Activated CD4-positive, alpha-beta T cell treated with anti-CD3 and anti-CD28 coated beads, Interleukin-2, amount 10 ng/mL, durations not matched to agents 7 days and 5 days (primary cell): ENCODE measurements around the gene SLC6A1. TPM values are rescaled to one million over a fixed set of nuclear protein-coding genes. Genes with fewer than 3 reads are reported as not detected.

ENCODE experiments used
- CTCF ChIA-PET: fragments of 350-600 bp; sonication (Branson Sonifier 250); formaldehyde crosslinking; loops from one replicate; lab custom pipeline; 2021; ENCODE audit warnings: antibody characterized with exemption; lab: Charles Lee
- POLR2A ChIA-PET: fragments of 350-600 bp; sonication (Branson Sonifier 250); formaldehyde crosslinking; loops from one replicate; lab custom pipeline; 2021; ENCODE audit warnings: antibody characterized with exemption; lab: Charles Lee
- DNase-seq: peaks from one replicate; pipeline ENCODE4 v3.0.0-alpha.2; 2020
- H3K27ac Mint-ChIP-seq: one replicate; pipeline ENCODE4 v1.8.0; 2021; ENCODE audit warnings: mild to moderate bottlenecking, moderate library complexity, mixed read lengths
- H3K27me3 Mint-ChIP-seq: one replicate; pipeline ENCODE4 v1.8.0; 2021; ENCODE audit warnings: mixed read lengths
- H3K36me3 Mint-ChIP-seq: one replicate; pipeline ENCODE4 v1.8.0; 2021; ENCODE audit warnings: low read depth, mixed read lengths
- H3K4me1 Mint-ChIP-seq: one replicate; pipeline ENCODE4 v1.8.0; 2021; ENCODE audit warnings: mixed read lengths
- H3K4me3 Mint-ChIP-seq: one replicate; pipeline ENCODE4 v1.8.0; 2021; ENCODE audit warnings: mild to moderate bottlenecking, moderate library complexity, mixed read lengths
- H3K9me3 Mint-ChIP-seq: one replicate; pipeline ENCODE4 v1.8.0; 2021; ENCODE audit warnings: mixed read lengths
- total RNA-seq, 2 experiments: library from RNA; stranded (reverse); gene quantifications; one replicate each; pipeline ENCODE4 v1.2.3, GENCODE V29; 2021

SLC6A1 gene
- total RNA-seq = not detected

DNA sequence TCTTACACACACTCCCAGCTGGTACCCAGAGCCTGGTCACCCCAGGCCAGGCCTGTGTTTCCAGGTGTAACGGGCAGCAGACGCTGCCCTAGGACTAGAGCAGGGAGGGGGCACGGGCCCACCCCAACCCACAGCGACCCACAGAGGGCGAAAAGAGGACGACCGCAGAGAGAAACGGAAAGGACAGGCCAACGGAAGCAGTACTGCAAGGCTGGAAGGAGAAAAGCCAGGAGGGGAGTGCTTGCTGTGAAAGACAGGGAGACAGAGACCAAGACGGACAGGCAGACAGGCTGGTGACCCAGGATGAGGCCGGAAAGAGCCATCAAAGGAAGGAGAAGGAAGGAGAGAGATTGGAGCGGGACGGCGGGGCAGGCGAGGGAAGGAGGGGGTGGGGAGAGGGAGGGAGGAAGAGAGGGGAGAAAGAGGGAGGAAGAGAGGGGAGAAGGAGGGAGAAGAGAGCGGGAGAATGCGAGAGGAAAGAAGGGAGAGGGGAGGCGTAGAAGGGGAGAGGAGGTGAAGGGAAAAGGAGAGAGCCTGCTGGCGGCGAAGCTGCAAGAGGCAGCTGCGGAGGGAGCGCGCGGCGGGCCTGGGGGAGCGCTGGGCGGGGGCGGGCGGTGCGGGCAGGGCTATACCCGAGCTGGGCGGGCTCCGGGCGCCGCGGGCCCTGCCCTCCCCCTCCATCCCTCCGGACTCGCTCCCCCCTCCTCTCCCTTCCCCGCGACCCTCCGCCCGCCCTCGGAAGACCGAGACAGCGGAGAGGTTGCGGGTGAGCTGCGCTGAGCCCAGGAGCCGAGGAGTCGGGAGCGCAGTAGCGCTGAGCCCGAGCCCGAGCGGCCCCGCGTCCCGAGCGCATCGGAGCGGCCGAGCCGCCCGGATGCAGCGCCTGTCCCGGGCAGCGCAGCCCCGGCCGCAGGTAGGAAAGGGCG lies at the start of gene SLC6A1:
TSS of gene SLC6A1 (plus strand) at position 732 of the 926 bp plus-strand sequence. CDS start 24,464 bp downstream, outside the sequence.
- Mint-ChIP-seq H3K36me3 (peaks cover 2% of the 10 kb centered on the region), H3K4me3 (peak within 1 kb of the TSS; percentile 31), H3K4me1 (peaks cover 7% of the 10 kb centered on the region), H3K27me3 (peaks cover 62% of the 10 kb centered on the region), H3K27ac (peak within 1 kb of the TSS; percentile 22), H3K9me3 (no peaks in the 10 kb centered on the region)
- ChIA-PET CTCF (no interaction called here), POLR2A (no interaction called here)
- DNase-seq = no peak

DNA sequence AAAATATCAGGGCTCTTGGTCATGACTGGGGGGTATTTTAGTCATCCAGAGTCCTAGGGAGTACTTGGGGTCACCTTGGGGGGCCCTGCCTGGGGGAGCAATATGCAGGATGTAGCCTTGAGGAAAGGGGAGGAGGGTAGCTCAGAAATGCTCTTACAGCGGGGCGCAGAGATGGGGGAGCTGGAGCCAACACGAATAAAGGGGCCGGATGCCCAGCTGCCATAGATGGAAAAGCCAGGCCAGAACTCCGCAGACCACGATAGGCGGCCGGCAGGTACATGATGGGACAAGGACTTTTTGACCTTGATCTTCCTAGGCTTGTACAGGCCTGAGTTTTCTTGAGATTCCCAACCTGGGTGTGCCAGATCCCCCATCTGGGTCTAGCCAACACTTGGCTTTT lies 47.7 kb upstream of the SLC6A1 start:
- Mint-ChIP-seq H3K27me3 (no peaks in the 10 kb centered on the region), H3K36me3 (no peaks in the 10 kb centered on the region)

GRCh38 chr3:10945683-10946287 lies 46.8 kb upstream of the SLC6A1 start:
- peak; percentile 57 for DNase-seq
- no peaks in the 10 kb centered on the region for H3K27me3 Mint-ChIP-seq
- no peaks in the 10 kb centered on the region for H3K36me3 Mint-ChIP-seq
- H3K27ac Mint-ChIP-seq = no peak overlapping the region
- H3K9me3 Mint-ChIP-seq = peaks cover 2% of the 10 kb centered on the region
- H3K4me1 Mint-ChIP-seq = no peaks in the 10 kb centered on the region
- CTCF ChIA-PET = interaction anchor here (1.2 to 2.6 kb wide), 2 partner anchors 12 to 114 kb away, joined by 5 to 8 read pairs; no protein-coding TSS in a partner anchor
- POLR2A ChIA-PET = no interaction called here
- no peak overlapping the region for H3K4me3 Mint-ChIP-seq

More for the DNA sequence above, 47.7 kb upstream of the SLC6A1 start:
- CTCF ChIA-PET = interaction anchor here (1.2 to 2.6 kb wide), 2 partner anchors 13 to 115 kb away, joined by 5 to 8 read pairs; no protein-coding TSS in a partner anchor
- peaks cover 2% of the 10 kb centered on the region for H3K9me3 Mint-ChIP-seq
- H3K4me3 Mint-ChIP-seq = no peak overlapping the region
- H3K4me1 Mint-ChIP-seq = no peaks in the 10 kb centered on the region
- H3K27ac Mint-ChIP-seq = no peak overlapping the region
- DNase-seq = no peak
- POLR2A ChIA-PET = no interaction called here

DNA sequence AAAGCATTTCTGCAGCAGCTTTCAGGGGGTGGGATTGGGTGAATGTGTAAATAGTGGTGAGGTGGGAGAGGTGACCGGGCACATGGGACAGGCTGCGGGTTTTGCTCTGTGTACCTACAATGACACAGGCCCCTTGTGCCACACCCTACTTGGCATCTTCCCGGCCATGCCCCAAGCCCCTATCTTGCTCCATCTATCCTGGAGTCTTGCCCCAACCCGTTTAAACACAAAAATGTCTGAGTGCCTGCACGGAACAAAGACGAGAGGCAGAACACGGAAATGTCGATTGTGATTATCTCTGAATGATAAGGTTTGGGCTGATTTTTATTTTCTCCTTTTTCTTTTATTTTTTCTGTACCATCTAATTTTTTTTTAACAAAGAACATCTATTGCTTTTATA lies 46.0 kb upstream of the SLC6A1 start:
- POLR2A ChIA-PET = no interaction called here
- Mint-ChIP-seq H3K27me3 (no peaks in the 10 kb centered on the region), H3K9me3 (peaks cover 2% of the 10 kb centered on the region), H3K27ac (no peak overlapping the region), H3K36me3 (no peaks in the 10 kb centered on the region), H3K4me3 (no peak overlapping the region), H3K4me1 (no peaks in the 10 kb centered on the region)
- DNase-seq = no peak
- CTCF ChIA-PET = interaction anchor here (2.6 kb wide), 1 partner anchor 114 kb away, joined by 8 read pairs; no protein-coding TSS in a partner anchor

DNA sequence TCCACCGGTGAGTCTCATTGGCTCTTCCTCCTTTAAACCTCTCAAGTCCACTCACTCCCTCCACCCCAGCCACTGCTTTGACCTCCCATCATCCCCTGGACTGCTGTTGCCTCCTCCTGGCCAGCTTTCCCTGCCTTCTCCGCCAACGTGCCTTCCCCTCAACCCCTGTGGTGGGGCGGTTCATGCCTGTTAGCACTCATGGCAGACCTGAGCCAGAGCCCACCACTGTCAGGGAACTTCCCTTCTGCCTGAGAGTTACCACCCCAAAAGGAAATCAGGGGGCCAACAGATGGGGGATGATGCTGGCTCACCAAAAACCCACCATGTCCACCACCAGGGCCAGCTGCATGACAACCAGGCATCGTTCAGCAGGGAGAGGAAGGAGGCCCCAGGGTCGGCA lies 44.2 kb upstream of the SLC6A1 start:
- Mint-ChIP-seq H3K36me3 (no peaks in the 10 kb centered on the region), H3K4me3 (no peak overlapping the region), H3K27me3 (no peaks in the 10 kb centered on the region), H3K9me3 (no peaks in the 10 kb centered on the region), H3K4me1 (no peaks in the 10 kb centered on the region), H3K27ac (no peak overlapping the region)
- ChIA-PET POLR2A (no interaction called here), CTCF (no interaction called here)
- DNase-seq = no peak

GRCh38 chr3:10949197-10949596 lies 43.4 kb upstream of the SLC6A1 start:
- H3K27me3 Mint-ChIP-seq = no peaks in the 10 kb centered on the region
- H3K27ac Mint-ChIP-seq = no peak overlapping the region
- ChIA-PET POLR2A (no interaction called here), CTCF (no interaction called here)
- H3K4me1 Mint-ChIP-seq = no peaks in the 10 kb centered on the region
- no peaks in the 10 kb centered on the region for H3K9me3 Mint-ChIP-seq
- no peaks in the 10 kb centered on the region for H3K36me3 Mint-ChIP-seq
- no peak for DNase-seq
- H3K4me3 Mint-ChIP-seq = no peak overlapping the region

DNA sequence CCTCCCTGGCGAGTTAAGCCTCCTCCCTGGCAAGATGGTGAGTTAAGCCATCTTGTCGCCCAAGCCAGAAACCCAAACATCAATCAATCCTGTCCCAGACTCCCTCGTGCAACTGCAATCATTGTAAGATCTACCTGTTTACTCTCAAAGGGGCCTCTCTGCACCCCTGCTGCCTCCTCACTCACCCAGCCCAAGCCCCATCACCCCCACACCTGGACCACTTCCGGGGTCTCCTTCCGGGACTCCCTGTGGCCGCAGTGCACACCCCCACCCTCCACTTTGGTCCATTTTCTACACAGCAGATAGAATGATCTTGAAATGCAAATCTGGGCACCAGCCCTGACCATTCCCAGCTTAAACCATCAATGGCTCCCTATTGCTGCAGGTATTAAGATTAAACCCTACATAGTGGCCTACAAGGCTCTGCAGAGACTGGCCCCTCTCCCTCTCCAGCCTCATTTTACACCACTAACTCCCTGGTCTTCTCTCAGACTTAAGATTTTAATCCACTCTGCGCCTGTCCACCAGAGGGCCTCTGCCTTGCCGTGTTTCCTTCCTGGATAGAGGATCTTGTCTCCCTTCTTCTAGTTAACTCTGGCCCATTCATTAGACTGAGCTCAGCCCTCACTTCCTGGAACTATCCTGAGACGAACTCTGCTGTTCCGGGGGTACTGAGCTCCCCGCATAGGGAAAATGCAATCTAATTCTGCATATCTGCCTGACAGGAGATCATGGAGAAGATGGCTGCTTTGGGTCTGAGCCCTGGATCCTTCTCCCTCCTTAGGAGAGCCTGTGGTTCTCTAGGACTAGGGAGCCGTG lies 41.9 kb upstream of the SLC6A1 start:
- H3K4me3 Mint-ChIP-seq = no peak overlapping the region
- ChIA-PET CTCF (interaction anchor here (0.6 kb wide), 1 partner anchor 11 kb away, joined by 4 read pairs; no protein-coding TSS in a partner anchor), POLR2A (no interaction called here)
- no peak for DNase-seq
- no peaks in the 10 kb centered on the region for H3K9me3 Mint-ChIP-seq
- no peaks in the 10 kb centered on the region for H3K27me3 Mint-ChIP-seq
- H3K27ac Mint-ChIP-seq = no peak overlapping the region
- no peaks in the 10 kb centered on the region for H3K4me1 Mint-ChIP-seq
- no peaks in the 10 kb centered on the region for H3K36me3 Mint-ChIP-seq

GRCh38 chr3:10951295-10951926 lies 41.1 kb upstream of the SLC6A1 start:
- Mint-ChIP-seq H3K4me1 (no peaks in the 10 kb centered on the region), H3K27ac (no peak overlapping the region), H3K4me3 (no peak overlapping the region), H3K9me3 (no peaks in the 10 kb centered on the region), H3K27me3 (no peaks in the 10 kb centered on the region), H3K36me3 (no peaks in the 10 kb centered on the region)
- no peak for DNase-seq
- POLR2A ChIA-PET = no interaction called here
- CTCF ChIA-PET = no interaction called here

DNA sequence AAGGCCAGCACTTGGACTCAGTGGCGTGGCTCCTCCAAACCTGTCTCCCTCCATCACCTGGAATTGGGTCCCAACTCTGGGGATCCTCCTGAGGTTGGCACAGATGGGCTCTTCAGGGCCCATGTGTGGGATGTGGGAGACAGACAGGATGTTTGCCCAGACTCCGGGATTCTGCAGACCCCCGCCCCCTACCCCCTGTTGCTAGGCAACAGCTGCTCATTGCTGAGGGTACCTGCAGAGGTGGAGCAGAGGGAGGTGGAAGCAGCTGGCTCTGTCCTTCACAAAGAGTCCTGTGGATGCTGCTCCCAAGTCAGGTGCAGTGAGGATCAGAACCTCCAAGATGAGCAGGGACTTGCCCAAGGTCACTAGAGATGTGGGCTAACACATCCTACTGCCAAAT lies 40.0 kb upstream of the SLC6A1 start:
- ChIA-PET CTCF (interaction anchor here (1.5 kb wide), 1 partner anchor 10 kb away, joined by 3 read pairs; no protein-coding TSS in a partner anchor), POLR2A (no interaction called here)
- Mint-ChIP-seq H3K27ac (no peak overlapping the region), H3K4me3 (no peak overlapping the region), H3K36me3 (no peaks in the 10 kb centered on the region), H3K27me3 (no peaks in the 10 kb centered on the region), H3K9me3 (no peaks in the 10 kb centered on the region), H3K4me1 (no peaks in the 10 kb centered on the region)
- no peak for DNase-seq

GRCh38 chr3:10954740-10955139 lies 37.8 kb upstream of the SLC6A1 start:
- POLR2A ChIA-PET = no interaction called here
- H3K9me3 Mint-ChIP-seq = no peaks in the 10 kb centered on the region
- H3K4me1 Mint-ChIP-seq = no peaks in the 10 kb centered on the region
- H3K4me3 Mint-ChIP-seq = no peak overlapping the region
- DNase-seq = no peak
- H3K27me3 Mint-ChIP-seq = no peaks in the 10 kb centered on the region
- H3K27ac Mint-ChIP-seq = no peak overlapping the region
- CTCF ChIA-PET = no interaction called here
- H3K36me3 Mint-ChIP-seq = no peaks in the 10 kb centered on the region

GRCh38 chr3:10955711-10956453 lies 36.7 kb upstream of the SLC6A1 start:
- CTCF ChIA-PET = no interaction called here
- no peak overlapping the region for H3K4me3 Mint-ChIP-seq
- POLR2A ChIA-PET = no interaction called here
- DNase-seq = no peak
- H3K36me3 Mint-ChIP-seq = no peaks in the 10 kb centered on the region
- H3K4me1 Mint-ChIP-seq = no peaks in the 10 kb centered on the region
- H3K27ac Mint-ChIP-seq = no peak overlapping the region
- no peaks in the 10 kb centered on the region for H3K9me3 Mint-ChIP-seq
- H3K27me3 Mint-ChIP-seq = no peaks in the 10 kb centered on the region

DNA sequence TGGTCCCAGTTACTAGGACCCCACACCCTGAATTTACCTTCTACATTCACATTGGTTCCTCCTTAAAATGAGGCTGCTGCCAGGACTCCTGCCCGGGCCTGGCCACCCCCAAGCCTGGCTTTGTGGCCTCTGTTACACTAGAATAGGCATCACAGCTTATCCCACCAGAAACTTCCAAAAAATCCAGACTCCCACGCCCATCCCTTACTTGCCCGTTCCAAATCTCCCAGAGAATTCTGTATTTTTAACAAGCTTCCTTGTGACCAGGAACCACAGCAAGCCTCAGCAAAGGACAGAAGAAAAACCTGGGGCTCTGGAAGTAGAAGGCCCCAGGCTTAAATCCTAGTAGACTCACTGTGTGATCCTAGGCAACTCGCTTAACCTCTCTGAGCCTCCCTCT lies 36.0 kb upstream of the SLC6A1 start:
- H3K9me3 Mint-ChIP-seq = no peaks in the 10 kb centered on the region
- no peaks in the 10 kb centered on the region for H3K4me1 Mint-ChIP-seq
- H3K27me3 Mint-ChIP-seq = no peaks in the 10 kb centered on the region
- ChIA-PET CTCF (no interaction called here), POLR2A (no interaction called here)
- H3K36me3 Mint-ChIP-seq = no peaks in the 10 kb centered on the region
- no peak overlapping the region for H3K4me3 Mint-ChIP-seq
- no peak for DNase-seq
- no peak overlapping the region for H3K27ac Mint-ChIP-seq
